HepG2 (cell line): ENCODE data around the gene PGK1. TPM values are rescaled to one million over a fixed set of nuclear protein-coding genes. Genes with fewer than 3 reads are reported as not detected.

Source experiments
- ATAC-seq: fragments of 200-7000 bp; cut with Tn5 transposase; 3 replicates; pipeline ENCODE4 v1.9.1; 2020; ENCODE audit warnings: mild to moderate bottlenecking, moderate library complexity
- BruUV-seq: library from RNA; stranded (reverse); fragments of 400-500 nt; replicated peaks from 2 replicates; lab custom pipeline; 2021; lab: Mats Ljungman, UMichigan
- CTCF ChIA-PET: fragments of 300-600 bp; formaldehyde crosslinking; extraction: SDS; loops from one replicate; lab custom pipeline; 2021; ENCODE audit warnings: low total read pairs, inconsistent platforms, low intra/inter-chr PET ratio; lab: Yijun Ruan, JAX
- POLR2A ChIA-PET: fragments of 350-600 bp; sonication (Branson Sonifier 250); formaldehyde crosslinking; loops from one replicate; lab custom pipeline; 2020; ENCODE audit warnings: antibody characterized with exemption, inconsistent platforms; lab: Yijun Ruan, JAX
- DNase-seq: peaks from one replicate; pipeline ENCODE4 v3.0.0-alpha.2; 2015; ENCODE audit warnings: low spot score
- FAIRE-seq: peaks from 3 replicates; lab custom pipeline; 2011; peaks lifted over from hg19 to GRCh38; lab: Jason Lieb, UNC
- H2AFZ ChIP-seq: one replicate; pipeline ENCODE4 v1.6.1; 2011; ENCODE audit warnings: low read length, inconsistent platforms
- H3K27ac ChIP-seq: fragments of 300-600 bp; 3 replicates; pipeline ENCODE4 v1.8.0; 2011; ENCODE audit warnings: mixed run types, mild to moderate bottlenecking, mixed read lengths, low read length, inconsistent platforms; ENCODE audit not compliant: insufficient read depth; ENCODE audit errors: extremely low read length
- H3K27me3 ChIP-seq, 2 experiments: fragments of 200-600 bp in 1 of 2; 2 replicates in 1 of 2; 3 replicates in 1 of 2; pipeline versions ENCODE4 v1.6.0 to v1.8.0; 2011; ENCODE audit warnings: low read length in 2 of 2, mild to moderate bottlenecking in 2 of 2, moderate library complexity in 2 of 2, inconsistent platforms in 1 of 2; ENCODE audit not compliant: insufficient read depth in 2 of 2, control insufficient read depth in 1 of 2
- H3K36me3 ChIP-seq, 2 experiments: fragments of 200-600 bp in 1 of 2; replicated peaks in 1 of 2; 2 replicates in 1 of 2; 3 replicates in 1 of 2; pipeline versions ENCODE4 v1.5.1 to v1.8.0; 2011; ENCODE audit warnings: low read length in 2 of 2, inconsistent platforms in 1 of 2; ENCODE audit not compliant: insufficient read depth in 2 of 2, control insufficient read depth in 1 of 2
- H3K4me1 ChIP-seq: 2 replicates; pipeline ENCODE4 v1.5.1; 2012; ENCODE audit warnings: low read length, inconsistent platforms; ENCODE audit not compliant: insufficient read depth
- H3K4me2 ChIP-seq: 2 replicates; pipeline ENCODE4 v1.6.0; 2011; ENCODE audit warnings: low read depth, low read length, inconsistent platforms
- H3K4me3 ChIP-seq, 3 experiments: fragments of 200-600 bp in 1 of 3; sonication (generic), shearing (Covaris generic) in 1 of 3; replicated peaks in 1 of 3; 2 replicates each; pipeline ENCODE4 v1.5.1; 2011 to 2016; ENCODE audit warnings: low read length in 3 of 3, inconsistent platforms in 2 of 3, low read depth in 2 of 3, mild to moderate bottlenecking in 2 of 3, control low read depth in 1 of 3, mixed read lengths in 1 of 3; ENCODE audit not compliant: insufficient read depth in 1 of 3
- H3K79me2 ChIP-seq: one replicate; pipeline ENCODE4 v1.6.1; 2011; ENCODE audit warnings: low read length, inconsistent platforms; ENCODE audit not compliant: insufficient read depth
- H3K9ac ChIP-seq: 2 replicates; pipeline ENCODE4 v1.6.0; 2011; ENCODE audit warnings: mild to moderate bottlenecking, low read depth, low read length, inconsistent platforms; ENCODE audit not compliant: insufficient read depth
- H3K9me3 ChIP-seq: 2 replicates; pipeline ENCODE4 v1.5.1; 2012; ENCODE audit warnings: mild to moderate bottlenecking, low read length
- H4K20me1 ChIP-seq: 2 replicates; pipeline ENCODE4 v1.6.0; 2011; ENCODE audit warnings: inconsistent platforms, mild to moderate bottlenecking, low read length, moderate library complexity; ENCODE audit not compliant: insufficient read depth
- MIXL1 ChIP-seq: IDR thresholded peaks from 2 replicates; pipeline ENCODE4 v1.6.1; 2016
- MTA1 ChIP-seq: sonication (generic); formaldehyde crosslinking; IDR thresholded peaks from 2 replicates; pipeline ENCODE4 v1.4.0; 2020; ENCODE audit warnings: missing genetic modification reagents, mild to moderate bottlenecking, borderline replicate concordance
- NCOR1 ChIP-seq: fragments of 200-600 bp; sonication (generic); IDR thresholded peaks from 2 replicates; pipeline ENCODE4 v1.7.0; 2017; ENCODE audit warnings: antibody characterized with exemption, low read length, borderline replicate concordance
- SALL2 ChIP-seq: sonication (generic); formaldehyde crosslinking; IDR thresholded peaks from 2 replicates; pipeline ENCODE4 v1.8.1; 2023; ENCODE audit warnings: mild to moderate bottlenecking, missing genetic modification reagents, inconsistent platforms
- ZNF367 ChIP-seq: sonication (generic); formaldehyde crosslinking; IDR thresholded peaks from 2 replicates; pipeline ENCODE4 v1.4.0; 2020; ENCODE audit warnings: missing genetic modification reagents, borderline replicate concordance
- ZNF790 ChIP-seq: sonication (generic); formaldehyde crosslinking; IDR thresholded peaks from 2 replicates; pipeline ENCODE4 v1.8.0; 2022; ENCODE audit warnings: missing genetic modification reagents, mild to moderate bottlenecking, borderline replicate concordance
- WGBS: methylation state at CpG from one replicate; pipeline ENCODE4 v1.1.6; 2017; ENCODE audit warnings: low lambda C conversion rate; 5-methylcytosine and 5-hydroxymethylcytosine counted together
- in situ Hi-C: cut with HindIII; loops from 2 replicates; pipeline ENCODE4 v1.10.0; 2017; ENCODE audit warnings: low pct_unique_long_range_greater_than_20kb; ENCODE audit not compliant: extremely low pct_ligation_motif_present
- intact Hi-C: fragments of 100-400 bp; cut with micrococcal nuclease; formaldehyde crosslinking; loops from one replicate; pipeline ENCODE4 v1.10.0; 2022; ENCODE audit not compliant: unreplicated experiment
- polyA plus RNA-seq, 8 experiments: library from polyadenylated mRNA; depleted of rRNA in 3 of 8; stranded (reverse) in 7 of 8; unstranded in 1 of 8; fragments of >200 nt; fragmentation: Illumina TruSeq in 4 of 8; extraction: Trizol in 4 of 8; gene quantifications; 2 replicates each; pipeline versions ENCODE4 v1.2.1 to v1.2.3, GENCODE V29; 2011 to 2016; ENCODE audit warnings: low read depth in 4 of 8, missing spikeins in 1 of 8, mixed read lengths in 1 of 8; ENCODE audit not compliant: insufficient read depth in 1 of 8
- total RNA-seq, 5 experiments: library from RNA; depleted of rRNA; stranded (reverse); fragments of >200 nt; fragmentation: Illumina TruSeq; extraction: Trizol; gene quantifications; 2 replicates each; pipeline ENCODE4 v1.2.3, GENCODE V29; 2016; ENCODE audit warnings: low read depth in 1 of 5
- TF ChIP-seq, protein P1 (sequence below): fragments of 450-650 bp; IDR thresholded peaks from 2 replicates; pipeline ENCODE4 v1.6.1; 2017; ENCODE audit warnings: mild to moderate bottlenecking
- TF ChIP-seq, protein P2 (sequence below): IDR thresholded peaks from 2 replicates; pipeline ENCODE4 v1.6.1; 2016; ENCODE audit warnings: control low read depth
- TF ChIP-seq, protein P3 (sequence below): sonication (generic); formaldehyde crosslinking; IDR thresholded peaks from 2 replicates; pipeline ENCODE4 v1.5.1; 2020; ENCODE audit warnings: missing genetic modification reagents, mild to moderate bottlenecking, borderline replicate concordance
- TF ChIP-seq, protein P4 (sequence below): sonication (generic); formaldehyde crosslinking; conservative IDR thresholded peaks from 2 replicates; pipeline ENCODE4 v1.4.0; 2020; ENCODE audit warnings: missing genetic modification reagents
- TF ChIP-seq, protein P5 (sequence below): sonication (generic); formaldehyde crosslinking; IDR thresholded peaks from 2 replicates; pipeline ENCODE4 v1.4.0; 2020; ENCODE audit warnings: missing genetic modification reagents

The PGK1 gene
- total and polyA plus RNA-seq, 2 of the 13 experiments (the other 11 are each of a cell fraction or from before 2014, with no cell fraction given), result 325 to 1,274 TPM

DNA sequence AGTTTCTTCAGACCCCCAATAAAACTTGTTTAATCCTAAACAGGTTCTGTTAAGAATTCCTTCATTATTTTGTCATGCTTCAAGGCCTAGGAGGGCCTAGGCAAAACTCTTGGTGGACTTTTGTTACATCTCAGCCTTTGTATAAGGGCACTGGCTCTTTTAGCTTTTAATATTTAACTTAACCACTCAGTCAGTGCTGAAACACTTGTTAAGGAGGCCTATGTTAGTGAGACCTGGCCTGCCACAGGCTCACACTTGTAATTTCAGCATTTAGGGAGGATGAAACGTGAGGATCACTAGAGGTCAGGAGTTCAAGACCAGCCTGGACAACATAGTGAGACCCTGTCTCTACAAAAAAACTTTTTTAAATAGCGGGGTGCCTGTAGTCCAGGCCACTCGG is 32.7 kb upstream of the PGK1 start:
- H3K4me2 ChIP-seq, result no peak overlapping the region
- DNase-seq, result no peak
- no peak overlapping the region for H3K4me3 ChIP-seq
- CTCF ChIA-PET, result no interaction called here
- WGBS, result 48% methylated on average over 3 of the region's 3 CpGs
- no TSS peak for BruUV-seq
- H4K20me1 ChIP-seq, result no peaks in the 10 kb centered on the region
- no peaks in the 10 kb centered on the region for H3K36me3 ChIP-seq
- peaks cover 9% of the 10 kb centered on the region; the same call in 1 of the 2 replicates for H3K9me3 ChIP-seq
- no peak for FAIRE-seq
- in situ Hi-C loops (no loop called here), intact Hi-C loops (no loop called here)
- ATAC-seq, result no peak
- H2AFZ ChIP-seq, result no peak overlapping the region
- H3K9ac ChIP-seq, result no peak overlapping the region
- no peaks in the 10 kb centered on the region for H3K4me1 ChIP-seq
- TF ChIP-seq NCOR1, result no peak
- TF ChIP-seq MTA1 (CRISPR knock-in tag), result no peak
- TF ChIP-seq, protein P1, sequence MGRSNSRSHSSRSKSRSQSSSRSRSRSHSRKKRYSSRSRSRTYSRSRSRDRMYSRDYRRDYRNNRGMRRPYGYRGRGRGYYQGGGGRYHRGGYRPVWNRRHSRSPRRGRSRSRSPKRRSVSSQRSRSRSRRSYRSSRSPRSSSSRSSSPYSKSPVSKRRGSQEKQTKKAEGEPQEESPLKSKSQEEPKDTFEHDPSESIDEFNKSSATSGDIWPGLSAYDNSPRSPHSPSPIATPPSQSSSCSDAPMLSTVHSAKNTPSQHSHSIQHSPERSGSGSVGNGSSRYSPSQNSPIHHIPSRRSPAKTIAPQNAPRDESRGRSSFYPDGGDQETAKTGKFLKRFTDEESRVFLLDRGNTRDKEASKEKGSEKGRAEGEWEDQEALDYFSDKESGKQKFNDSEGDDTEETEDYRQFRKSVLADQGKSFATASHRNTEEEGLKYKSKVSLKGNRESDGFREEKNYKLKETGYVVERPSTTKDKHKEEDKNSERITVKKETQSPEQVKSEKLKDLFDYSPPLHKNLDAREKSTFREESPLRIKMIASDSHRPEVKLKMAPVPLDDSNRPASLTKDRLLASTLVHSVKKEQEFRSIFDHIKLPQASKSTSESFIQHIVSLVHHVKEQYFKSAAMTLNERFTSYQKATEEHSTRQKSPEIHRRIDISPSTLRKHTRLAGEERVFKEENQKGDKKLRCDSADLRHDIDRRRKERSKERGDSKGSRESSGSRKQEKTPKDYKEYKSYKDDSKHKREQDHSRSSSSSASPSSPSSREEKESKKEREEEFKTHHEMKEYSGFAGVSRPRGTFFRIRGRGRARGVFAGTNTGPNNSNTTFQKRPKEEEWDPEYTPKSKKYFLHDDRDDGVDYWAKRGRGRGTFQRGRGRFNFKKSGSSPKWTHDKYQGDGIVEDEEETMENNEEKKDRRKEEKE, result no peak
- TF ChIP-seq, protein P2, sequence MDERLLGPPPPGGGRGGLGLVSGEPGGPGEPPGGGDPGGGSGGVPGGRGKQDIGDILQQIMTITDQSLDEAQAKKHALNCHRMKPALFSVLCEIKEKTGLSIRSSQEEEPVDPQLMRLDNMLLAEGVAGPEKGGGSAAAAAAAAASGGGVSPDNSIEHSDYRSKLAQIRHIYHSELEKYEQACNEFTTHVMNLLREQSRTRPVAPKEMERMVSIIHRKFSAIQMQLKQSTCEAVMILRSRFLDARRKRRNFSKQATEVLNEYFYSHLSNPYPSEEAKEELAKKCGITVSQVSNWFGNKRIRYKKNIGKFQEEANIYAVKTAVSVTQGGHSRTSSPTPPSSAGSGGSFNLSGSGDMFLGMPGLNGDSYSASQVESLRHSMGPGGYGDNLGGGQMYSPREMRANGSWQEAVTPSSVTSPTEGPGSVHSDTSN (CRISPR knock-in tag), result no peak
- no peak for TF ChIP-seq ZNF790
- TF ChIP-seq SALL2 (CRISPR knock-in tag), result no peak
- TF ChIP-seq, protein P3, sequence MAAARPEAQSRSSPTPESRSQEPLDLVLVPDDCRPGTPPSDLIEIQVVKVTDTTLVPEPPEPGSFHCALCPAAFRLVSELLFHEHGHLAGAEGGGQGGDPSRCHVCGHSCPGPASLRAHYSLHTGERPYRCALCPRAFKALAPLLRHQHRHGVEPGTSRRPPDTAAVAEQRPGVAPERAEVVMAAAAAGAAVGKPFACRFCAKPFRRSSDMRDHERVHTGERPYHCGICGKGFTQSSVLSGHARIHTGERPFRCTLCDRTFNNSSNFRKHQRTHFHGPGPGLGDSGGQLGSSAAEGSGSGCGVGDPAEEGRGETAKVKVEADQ (CRISPR knock-in tag), result no peak
- no peak for TF ChIP-seq MIXL1 (CRISPR knock-in tag)
- TF ChIP-seq, protein P4, sequence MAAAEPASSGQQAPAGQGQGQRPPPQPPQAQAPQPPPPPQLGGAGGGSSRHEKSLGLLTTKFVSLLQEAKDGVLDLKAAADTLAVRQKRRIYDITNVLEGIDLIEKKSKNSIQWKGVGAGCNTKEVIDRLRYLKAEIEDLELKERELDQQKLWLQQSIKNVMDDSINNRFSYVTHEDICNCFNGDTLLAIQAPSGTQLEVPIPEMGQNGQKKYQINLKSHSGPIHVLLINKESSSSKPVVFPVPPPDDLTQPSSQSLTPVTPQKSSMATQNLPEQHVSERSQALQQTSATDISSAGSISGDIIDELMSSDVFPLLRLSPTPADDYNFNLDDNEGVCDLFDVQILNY, result no peak
- TF ChIP-seq ZNF367 (CRISPR knock-in tag), result no peak
- TF ChIP-seq, protein P5, sequence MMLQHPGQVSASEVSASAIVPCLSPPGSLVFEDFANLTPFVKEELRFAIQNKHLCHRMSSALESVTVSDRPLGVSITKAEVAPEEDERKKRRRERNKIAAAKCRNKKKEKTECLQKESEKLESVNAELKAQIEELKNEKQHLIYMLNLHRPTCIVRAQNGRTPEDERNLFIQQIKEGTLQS (CRISPR knock-in tag), result no peak
- no peaks in the 10 kb centered on the region for H3K79me2 ChIP-seq
- POLR2A ChIA-PET, result no interaction called here
- H3K27me3 ChIP-seq, result no peaks in the 10 kb centered on the region
- no peak overlapping the region for H3K27ac ChIP-seq
